ENCODE data around the gene TARS2. TPM values are rescaled to one million over a fixed set of nuclear protein-coding genes. Genes with fewer than 3 reads are reported as not detected.

TARS2 gene
- total RNA-seq, 1 donor from 2014 or later: 22.7 TPM

DNA sequence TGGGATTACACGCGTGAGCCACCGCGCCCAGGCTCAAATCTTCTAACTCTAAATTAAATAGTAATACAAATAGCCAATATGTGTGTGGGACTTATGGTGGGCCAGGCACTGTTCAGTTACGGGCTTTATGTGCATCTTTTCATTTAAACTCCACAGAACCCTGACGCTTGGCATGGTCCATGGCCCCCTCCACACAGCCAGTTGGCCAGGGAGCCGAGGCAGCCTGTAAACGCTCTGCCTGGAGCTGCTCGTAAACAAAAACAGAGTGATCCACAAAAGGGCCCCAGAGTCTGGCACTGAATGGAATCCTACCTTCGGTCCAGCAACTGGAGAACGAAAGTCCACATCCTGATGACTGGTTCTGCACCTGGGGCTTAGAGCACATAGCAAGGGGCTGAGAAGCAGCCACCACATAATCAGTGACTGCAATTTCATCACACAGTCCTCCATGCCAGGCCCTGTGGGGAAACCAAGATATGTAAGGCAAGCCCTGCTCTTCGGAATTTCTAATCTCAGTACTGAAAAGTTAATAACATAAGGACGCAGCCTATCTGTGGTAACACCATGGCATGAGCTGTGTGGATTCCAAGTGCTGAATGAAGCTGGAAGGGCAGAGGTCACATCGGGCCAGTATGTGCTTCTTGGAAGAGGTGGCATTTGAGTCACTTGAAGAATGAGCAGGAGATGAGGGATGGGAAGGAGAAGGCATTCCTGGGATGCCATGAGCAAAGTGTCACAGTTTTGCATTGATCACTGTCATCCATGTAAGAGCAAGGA is 48.5 kb downstream of the TARS2 start:
- no peak for ATAC-seq
- no peak for DNase-seq (ENCODE audit: low spot score)

DNA sequence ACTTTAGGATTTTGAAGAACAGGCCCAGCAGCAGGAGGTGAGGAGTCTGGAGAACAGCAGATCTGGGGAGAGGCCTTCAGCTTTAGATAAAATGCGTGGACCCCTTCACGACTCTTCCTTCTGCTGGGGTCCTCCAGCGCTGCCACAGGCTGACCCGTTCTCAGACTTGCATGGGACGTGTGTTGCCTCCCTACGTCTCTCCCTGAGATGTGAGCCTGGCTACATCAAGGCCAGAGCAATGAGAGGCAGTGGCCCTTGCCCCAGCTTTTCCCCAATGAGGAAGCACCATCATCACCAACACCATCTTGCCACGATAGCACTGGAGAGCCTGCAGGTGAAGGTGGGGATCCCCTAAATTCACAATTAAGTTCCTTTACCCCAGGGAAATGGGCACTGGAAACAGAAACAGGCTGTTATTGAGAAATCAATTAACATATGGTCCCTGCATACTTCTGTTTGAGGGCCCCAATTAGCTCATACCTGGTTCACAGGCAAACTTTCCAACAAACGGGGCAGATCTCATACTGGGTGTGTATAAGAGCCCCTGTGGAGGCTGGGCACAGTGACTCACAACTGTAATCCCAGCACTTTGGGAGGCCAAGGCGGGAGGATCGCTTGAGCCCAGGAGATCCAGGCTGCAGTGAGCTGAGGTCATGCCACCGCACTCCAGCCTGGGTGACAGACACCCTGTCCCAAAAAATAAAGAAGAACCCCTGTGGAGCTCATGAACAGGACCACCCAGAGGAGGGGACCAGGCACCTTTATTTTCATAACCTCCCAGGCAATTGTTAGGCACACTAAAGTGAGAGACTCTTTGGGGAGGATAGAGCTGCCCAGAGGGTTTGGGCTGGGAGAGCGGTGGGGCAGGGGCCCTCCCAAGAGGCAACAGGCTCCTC is 49.9 kb downstream of the TARS2 start:
- ATAC-seq: no peak
- no peak for DNase-seq (ENCODE audit: low spot score)

DNA sequence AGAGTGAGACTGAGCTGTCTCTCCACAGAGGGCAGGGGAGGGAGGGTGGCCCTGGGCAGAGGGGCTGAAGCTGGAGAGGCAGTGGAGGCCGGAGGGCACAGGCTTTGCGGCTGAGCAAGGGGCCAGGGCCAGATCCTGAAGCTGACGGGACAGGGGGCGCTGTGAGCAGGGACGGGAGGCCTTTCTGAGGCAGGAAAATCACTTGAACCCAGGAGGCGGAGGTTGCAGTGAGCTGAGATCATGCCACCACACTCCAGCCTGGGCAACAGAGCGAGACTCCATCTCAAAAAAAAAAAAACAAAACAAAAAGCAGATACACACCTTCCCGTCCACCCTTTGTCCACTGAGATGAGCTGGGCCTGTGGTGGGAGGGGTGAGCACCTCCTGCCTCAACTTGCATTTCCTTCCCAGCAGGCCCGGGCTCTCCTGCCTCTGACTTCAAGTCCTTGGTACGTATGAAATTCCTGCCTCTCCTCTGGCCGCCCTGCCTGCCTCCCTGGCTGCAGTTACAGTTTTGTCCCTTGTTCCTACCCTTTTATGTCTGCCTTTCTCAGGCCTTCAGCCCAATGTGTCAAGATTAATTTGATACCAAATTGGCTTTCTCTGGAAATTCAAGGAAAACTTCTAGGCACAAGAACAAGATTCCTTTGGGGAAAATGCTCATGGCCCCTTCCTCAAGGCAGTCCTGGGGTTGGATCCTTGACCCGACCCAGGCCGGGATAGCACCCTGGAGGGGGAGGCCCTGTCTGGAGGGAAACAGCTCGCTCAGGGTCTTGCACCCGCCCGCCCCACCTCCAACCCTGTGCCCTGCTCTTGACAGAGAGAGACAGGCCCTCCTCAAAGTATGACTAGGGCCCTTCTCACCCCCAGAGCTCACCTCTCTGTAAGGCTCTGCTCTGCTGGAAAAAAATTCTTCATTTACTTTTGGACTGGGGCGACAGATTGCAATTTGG is 50.8 kb downstream of the TARS2 start:
- ATAC-seq (peak; percentile 15), DNase-seq (ENCODE audit: low spot score) (no peak)

DNA sequence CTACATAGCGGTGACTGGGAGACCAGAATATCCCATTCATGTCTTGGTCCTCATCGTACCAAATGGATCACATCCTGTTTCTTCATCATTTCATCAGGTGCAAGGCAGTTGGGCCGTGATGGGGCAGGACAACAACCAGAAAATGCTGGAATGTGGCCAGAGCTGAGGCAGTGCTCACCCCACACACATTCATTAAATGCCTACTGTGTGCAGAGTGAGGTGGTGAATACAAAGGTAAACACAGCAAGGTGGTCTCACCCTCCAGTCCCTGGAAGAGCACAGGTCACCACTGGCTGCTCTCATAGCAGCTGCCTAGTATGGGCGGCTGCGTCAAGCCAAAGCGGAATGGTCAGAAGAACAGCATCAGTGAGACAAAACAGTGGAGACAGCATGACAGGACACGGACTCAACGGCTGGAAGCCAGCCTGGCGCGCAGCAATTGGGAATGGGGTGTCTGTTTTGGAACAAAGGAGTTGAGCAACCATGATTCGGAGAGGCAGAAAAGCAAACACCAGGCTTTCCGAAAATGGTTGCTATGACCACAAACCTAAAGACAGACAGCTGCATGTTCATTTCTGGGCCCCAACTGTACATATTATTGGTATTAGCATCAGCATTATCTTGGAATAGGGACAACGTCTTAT is 56.4 kb downstream of the TARS2 start:
- DNase-seq (ENCODE audit: low spot score): peak; percentile 70
- peak; percentile 75 for ATAC-seq

GRCh38 chr1:150544204-150544603 is 57.0 kb downstream of the TARS2 start:
- no peak for DNase-seq (ENCODE audit: low spot score)
- ATAC-seq: peak; percentile 43

DNA sequence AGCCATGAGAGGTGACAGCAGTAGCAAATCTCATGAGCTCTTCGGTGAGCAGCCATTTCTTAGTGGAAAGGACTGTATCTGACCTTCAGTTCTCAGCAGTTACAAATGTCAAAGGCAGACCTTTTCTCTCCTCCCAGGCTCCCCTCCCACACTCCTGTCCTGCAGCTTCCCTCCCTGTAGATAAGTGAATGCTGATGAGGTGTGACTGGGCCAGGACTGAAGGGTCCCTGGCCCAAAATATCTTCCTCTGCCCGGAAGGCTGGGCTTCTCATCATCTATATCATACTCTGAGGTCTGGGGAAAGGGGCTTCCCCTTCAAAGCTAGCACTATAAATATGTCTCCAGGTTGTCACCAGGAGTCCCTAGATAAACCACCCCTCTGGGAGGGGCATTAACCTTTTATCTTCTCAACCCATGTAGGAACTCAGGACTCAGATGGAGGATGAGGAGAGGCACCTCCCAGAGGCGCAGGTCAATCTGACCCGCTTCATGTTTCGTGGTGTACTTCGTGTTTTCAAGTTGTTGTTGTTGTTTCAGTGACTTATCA is 58.3 kb downstream of the TARS2 start:
- no peak for DNase-seq (ENCODE audit: low spot score)
- no peak for ATAC-seq

DNA sequence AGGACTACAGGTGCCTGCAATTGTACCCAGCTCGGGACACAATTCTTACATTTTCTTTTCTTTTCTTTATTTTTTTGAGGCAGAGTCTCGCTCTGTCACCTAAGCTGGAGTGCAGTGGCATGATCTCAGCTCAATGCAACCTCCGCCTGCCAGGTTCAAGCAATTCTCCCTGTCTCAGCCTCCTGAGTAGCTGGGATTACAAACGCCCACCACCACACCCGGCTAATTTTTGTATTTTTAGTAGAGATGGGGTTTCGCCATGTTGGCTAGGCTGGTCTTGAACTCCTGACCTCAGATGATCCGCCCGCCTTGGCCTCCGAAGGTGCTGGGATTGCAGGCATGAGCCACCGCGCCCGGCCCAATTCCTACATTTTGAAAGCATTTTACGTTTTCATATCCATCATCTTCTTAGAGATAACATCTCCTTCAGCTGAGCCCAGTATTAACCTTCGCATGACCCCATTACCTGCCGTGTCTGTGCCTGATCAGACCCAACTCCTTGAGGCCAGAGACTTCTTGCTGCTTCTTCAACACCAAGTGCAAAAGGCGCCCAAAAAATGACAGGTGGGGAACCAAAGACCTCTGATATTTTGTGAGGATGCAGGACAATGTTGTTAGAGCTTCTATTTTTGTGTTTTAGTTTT is 59.2 kb downstream of the TARS2 start:
- no peak for ATAC-seq
- no peak for DNase-seq (ENCODE audit: low spot score)

DNA sequence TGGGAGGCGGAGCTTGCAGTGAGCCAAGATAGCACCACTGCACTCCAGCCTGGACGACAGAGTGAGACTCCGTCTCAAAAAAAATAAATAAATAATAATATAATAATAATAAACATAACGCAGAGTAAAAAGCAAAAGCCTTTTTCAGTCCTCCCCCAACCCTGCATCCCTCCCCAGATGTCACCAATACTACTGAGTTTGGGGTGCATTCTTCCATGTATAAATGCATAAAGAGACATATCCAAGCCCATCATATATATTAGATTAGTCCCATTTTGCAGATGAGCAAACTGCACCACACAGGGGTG is 61.1 kb downstream of the TARS2 start:
- DNase-seq (ENCODE audit: low spot score) (no peak), ATAC-seq (no peak)

DNA sequence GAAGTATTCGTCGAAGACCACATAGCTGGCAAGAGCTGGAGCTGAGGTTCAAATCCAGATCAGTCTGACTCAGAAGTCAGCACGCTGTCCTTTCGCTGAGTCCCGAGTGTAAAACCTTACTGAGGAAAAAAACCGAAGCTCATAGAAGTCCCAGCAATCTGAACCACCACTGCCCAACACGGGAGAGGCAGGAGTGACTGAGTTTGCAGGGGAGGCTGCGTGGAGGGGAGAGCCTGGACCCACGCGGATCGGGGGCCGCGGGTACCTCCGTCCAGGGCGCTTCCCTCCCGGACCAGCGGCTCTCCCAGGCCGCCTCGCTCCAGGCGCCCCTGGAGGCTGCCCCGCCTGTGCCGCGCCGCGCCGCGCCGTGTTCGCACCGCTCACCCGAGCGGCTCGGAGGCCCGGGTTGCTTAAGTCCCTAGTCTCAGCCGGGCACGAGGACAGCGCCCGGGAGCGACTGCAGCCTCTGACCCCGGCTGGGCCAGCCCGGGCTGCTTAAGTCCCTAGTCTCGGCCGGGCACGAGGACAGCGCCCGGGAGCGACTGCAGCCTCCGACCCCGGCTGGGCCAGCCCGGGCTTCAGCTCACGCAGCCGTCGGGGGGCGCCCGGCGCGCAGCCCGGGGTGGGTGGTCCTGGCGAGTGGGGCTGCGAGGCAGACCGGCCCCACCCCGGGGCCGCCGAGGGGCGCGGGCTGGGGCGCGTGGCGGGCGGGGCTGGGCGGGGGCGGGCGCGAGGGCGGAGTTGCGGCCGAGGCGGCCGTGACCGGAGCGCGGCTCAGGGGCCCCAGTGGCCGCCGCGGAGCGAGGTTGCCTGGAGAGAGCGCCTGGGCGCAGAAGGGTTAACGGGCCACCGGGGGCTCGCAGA is 61.6 kb downstream of the TARS2 start, which contains the start of gene ADAMTSL4:
Gene ADAMTSL4 (plus strand): TSS at position 777 of the 864 bp plus-strand sequence. CDS start 2,881 bp downstream, outside the sequence.
- DNase-seq (ENCODE audit: low spot score) (peak; percentile 88), ATAC-seq (peak; percentile 74)

GRCh38 chr1:150549496-150550221 is 62.4 kb downstream of the TARS2 start:
- DNase-seq (ENCODE audit: low spot score) (peak; percentile 69), ATAC-seq (peak; percentile 37)

- no peak for DNase-seq (ENCODE audit: low spot score)
- no peak for ATAC-seq
These were observed 63.2 kb downstream of the TARS2 start for GRCh38 chr1:150550222-150551050.

DNA sequence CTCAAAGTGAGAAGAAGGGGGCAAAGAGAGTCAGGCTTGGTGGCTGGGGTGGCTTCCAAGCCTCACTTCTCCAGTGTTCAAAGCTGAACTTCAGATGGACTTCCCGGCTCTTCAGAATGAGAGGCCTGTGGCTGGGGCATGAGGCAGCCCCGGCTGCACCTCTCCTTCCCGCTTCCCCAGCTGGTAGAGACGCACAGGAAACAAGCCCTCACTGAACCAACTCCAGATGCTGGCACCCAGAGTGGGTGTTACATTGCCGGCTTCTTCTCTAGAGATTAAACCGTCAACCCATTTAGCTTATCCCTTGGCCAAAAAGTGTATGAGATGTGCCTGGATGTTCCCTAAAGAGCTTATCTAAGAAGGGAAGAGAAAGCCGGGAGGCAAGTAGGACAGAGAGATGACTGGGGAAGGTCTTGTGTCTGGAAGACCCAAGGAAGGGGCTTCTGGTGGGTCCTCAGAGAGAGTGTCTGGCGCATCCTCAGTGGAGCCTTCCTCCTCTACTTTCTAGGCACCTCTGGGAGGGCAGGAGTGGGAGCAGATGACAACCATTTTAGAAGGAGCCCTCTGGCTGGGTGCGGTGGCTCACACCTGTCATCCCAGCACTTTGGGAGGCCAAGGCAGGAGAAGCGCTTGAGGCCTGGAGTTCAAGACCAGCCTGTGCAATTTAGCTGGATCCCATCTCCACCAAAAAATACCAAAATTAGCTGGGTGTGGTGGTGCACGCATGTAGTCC is 64.0 kb downstream of the TARS2 start:
- ATAC-seq (no peak), DNase-seq (ENCODE audit: low spot score) (no peak)

DNA sequence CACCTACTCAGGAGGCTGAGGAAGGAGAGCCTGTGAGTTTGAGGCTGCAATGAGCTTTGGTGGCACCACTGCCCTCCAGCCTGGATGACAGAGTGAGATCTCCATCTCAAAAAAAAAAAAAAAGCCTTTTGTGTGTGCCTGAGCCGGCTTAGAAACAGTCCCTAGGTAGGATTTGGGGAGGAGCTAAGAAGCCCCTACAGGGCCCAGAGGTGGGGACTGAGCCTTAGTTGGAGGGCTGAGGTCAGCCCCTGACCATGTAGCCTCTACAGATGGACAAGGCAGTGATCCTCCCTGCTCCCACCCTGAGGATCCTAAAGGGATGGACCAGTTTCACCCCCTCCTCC is 64.5 kb downstream of the TARS2 start:
- no peak for DNase-seq (ENCODE audit: low spot score)

GRCh38 chr1:150552128-150552910 is 65.1 kb downstream of the TARS2 start:
- DNase-seq (ENCODE audit: low spot score): peak; percentile 87
- ATAC-seq: peak; percentile 68

More for the DNA sequence above, 64.5 kb downstream of the TARS2 start:
- ATAC-seq: no peak

- DNase-seq (ENCODE audit: low spot score) (no peak), ATAC-seq (no peak)
These were observed 65.7 kb downstream of the TARS2 start for GRCh38 chr1:150552911-150553289.
